Thoracic aorta (tissue), 2 donors: Measurements from ENCODE around the gene GPR156. TPM values are rescaled to one million over a fixed set of nuclear protein-coding genes. Genes with fewer than 3 reads are reported as not detected.
"Not testable (repeated sequence)": the region's sequence is repeated elsewhere in the genome, so short reads cannot be mapped to it uniquely, and the experiment has no call there.

ENCODE experiments used
- ATAC-seq: fragments of 150-250 bp; one replicate; pipeline ENCODE4 v1.8.0; 2017; ENCODE audit warnings: low read depth; ENCODE audit not compliant: insufficient number of reproducible peaks, low FRiP score
- DNase-seq: peaks from one replicate; pipeline ENCODE4 v3.0.0-alpha.2; 2020; ENCODE audit warnings: low spot score
- H3K27ac ChIP-seq, 2 donors: fragments of 200-600 bp; sonication (generic); 1 replicate in 1 of 2; 2 replicates in 1 of 2; pipeline ENCODE4 v1.5.1; 2016; ENCODE audit warnings: mild to moderate bottlenecking in 2 of 2, moderate library complexity in 2 of 2
- H3K27me3 ChIP-seq: fragments of 200-600 bp; sonication (generic); replicated peaks from 2 replicates; pipeline ENCODE4 v1.6.0; 2016; ENCODE audit warnings: mild to moderate bottlenecking; ENCODE audit not compliant: insufficient read depth
- H3K36me3 ChIP-seq: fragments of 200-600 bp; sonication (generic); one replicate; pipeline ENCODE4 v1.5.1; 2016
- H3K4me1 ChIP-seq, 2 donors: fragments of 200-600 bp; sonication (generic); 1 replicate in 1 of 2; 2 replicates in 1 of 2; pipeline versions ENCODE4 v1.5.1 to v1.6.0; 2016; ENCODE audit warnings: low read depth in 2 of 2, mild to moderate bottlenecking in 1 of 2; ENCODE audit not compliant: control insufficient read depth in 1 of 2
- H3K4me3 ChIP-seq: fragments of 200-600 bp; sonication (generic); 2 replicates; pipeline ENCODE4 v1.5.1; 2016; ENCODE audit warnings: mild to moderate bottlenecking
- H3K9me3 ChIP-seq: fragments of 200-600 bp; sonication (generic); 2 replicates; pipeline ENCODE4 v1.5.1; 2016
- total RNA-seq, 2 donors: library from RNA; depleted of rRNA; stranded (reverse); fragments of >200 nt; gene quantifications; one replicate each; pipeline versions ENCODE4 v1.1.0 to v1.2.3, GENCODE V29; 2016
- TF ChIP-seq, protein P1 (sequence below): fragments of 200-600 bp; sonication (generic); IDR thresholded peaks from one replicate; pipeline ENCODE4 v1.5.1; 2019; ENCODE audit warnings: antibody characterized with exemption

Gene GPR156
- total RNA-seq, 2 donors from 2014 or later: 0.27 to 0.35 TPM

GRCh38 chr3:120160050-120160449, 125.0 kb downstream of the GPR156 start:
- peaks cover 7 to 18% of the 10 kb centered on the region in 2 donors for H3K4me1 ChIP-seq
- H3K27me3 ChIP-seq: no peaks in the 10 kb centered on the region
- no peak overlapping the region for H3K4me3 ChIP-seq
- ATAC-seq (peak; percentile 95), DNase-seq (peak; percentile 48)
- no peaks in the 10 kb centered on the region for H3K36me3 ChIP-seq
- H3K27ac ChIP-seq: peak overlapping the region in 1 of 2 donors; percentile 43
- TF ChIP-seq, protein P1, sequence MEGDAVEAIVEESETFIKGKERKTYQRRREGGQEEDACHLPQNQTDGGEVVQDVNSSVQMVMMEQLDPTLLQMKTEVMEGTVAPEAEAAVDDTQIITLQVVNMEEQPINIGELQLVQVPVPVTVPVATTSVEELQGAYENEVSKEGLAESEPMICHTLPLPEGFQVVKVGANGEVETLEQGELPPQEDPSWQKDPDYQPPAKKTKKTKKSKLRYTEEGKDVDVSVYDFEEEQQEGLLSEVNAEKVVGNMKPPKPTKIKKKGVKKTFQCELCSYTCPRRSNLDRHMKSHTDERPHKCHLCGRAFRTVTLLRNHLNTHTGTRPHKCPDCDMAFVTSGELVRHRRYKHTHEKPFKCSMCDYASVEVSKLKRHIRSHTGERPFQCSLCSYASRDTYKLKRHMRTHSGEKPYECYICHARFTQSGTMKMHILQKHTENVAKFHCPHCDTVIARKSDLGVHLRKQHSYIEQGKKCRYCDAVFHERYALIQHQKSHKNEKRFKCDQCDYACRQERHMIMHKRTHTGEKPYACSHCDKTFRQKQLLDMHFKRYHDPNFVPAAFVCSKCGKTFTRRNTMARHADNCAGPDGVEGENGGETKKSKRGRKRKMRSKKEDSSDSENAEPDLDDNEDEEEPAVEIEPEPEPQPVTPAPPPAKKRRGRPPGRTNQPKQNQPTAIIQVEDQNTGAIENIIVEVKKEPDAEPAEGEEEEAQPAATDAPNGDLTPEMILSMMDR: no peak
- no peaks in the 10 kb centered on the region for H3K9me3 ChIP-seq

DNA sequence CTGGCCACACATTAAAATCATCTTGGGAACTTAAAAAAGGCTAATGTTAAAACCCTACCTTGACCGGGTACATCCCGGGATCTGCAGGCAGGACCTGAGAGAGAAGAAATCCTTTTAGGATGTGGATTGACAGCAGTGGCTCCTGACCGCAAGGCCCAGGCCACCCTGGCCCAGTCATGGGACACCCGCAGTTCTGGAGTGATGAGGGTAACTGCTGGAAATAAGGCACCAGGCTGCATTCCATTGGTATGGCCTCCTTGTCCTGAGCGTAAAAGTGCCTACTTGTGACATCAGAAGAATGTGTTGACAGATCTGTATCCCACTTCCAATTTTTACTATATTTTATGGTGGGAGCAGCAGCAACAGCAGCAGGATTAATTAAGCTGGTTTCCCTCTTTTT, 127.3 kb downstream of the GPR156 start:
- H3K9me3 ChIP-seq: no peaks in the 10 kb centered on the region
- DNase-seq (no peak), ATAC-seq (no peak)
- H3K27me3 ChIP-seq: no peaks in the 10 kb centered on the region
- no peaks in the 10 kb centered on the region for H3K36me3 ChIP-seq
- TF ChIP-seq, protein P1: no peak
- peaks cover 7 to 18% of the 10 kb centered on the region in 2 donors for H3K4me1 ChIP-seq
- no peak overlapping the region for H3K4me3 ChIP-seq
- H3K27ac ChIP-seq: no peak overlapping the region

GRCh38 chr3:120157113-120157512, 127.9 kb downstream of the GPR156 start:
- no peaks in the 10 kb centered on the region for H3K36me3 ChIP-seq
- no peaks in the 10 kb centered on the region for H3K27me3 ChIP-seq
- ATAC-seq: no peak
- H3K4me3 ChIP-seq: no peak overlapping the region
- TF ChIP-seq, protein P1: no peak
- H3K27ac ChIP-seq: no peak overlapping the region
- peaks cover 7 to 18% of the 10 kb centered on the region in 2 donors for H3K4me1 ChIP-seq
- H3K9me3 ChIP-seq: no peaks in the 10 kb centered on the region
- no peak for DNase-seq

DNA sequence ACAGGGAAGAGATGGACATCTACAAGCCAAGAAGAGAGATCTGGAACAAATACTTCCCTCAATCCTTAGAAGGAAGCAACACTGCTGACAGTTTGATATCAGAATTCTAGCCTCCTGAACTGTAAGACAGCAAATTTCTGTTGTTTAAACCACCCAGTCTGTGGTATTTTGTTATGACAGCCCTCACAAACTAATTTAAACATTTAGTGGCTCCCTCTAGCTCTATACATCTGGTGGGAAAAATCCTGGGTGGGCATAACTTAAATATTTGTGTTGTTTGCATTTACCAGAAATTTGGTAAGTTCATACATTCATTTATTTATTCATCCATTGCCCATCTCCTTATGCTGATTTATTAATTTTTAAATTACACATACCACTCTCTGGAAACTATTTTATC, 128.3 kb downstream of the GPR156 start:
- H3K4me3 ChIP-seq: no peak overlapping the region
- no peak for ATAC-seq
- TF ChIP-seq, protein P1: no peak
- DNase-seq: no peak
- no peaks in the 10 kb centered on the region for H3K36me3 ChIP-seq
- no peaks in the 10 kb centered on the region for H3K9me3 ChIP-seq
- H3K27ac ChIP-seq: no peak overlapping the region
- peaks cover 7 to 18% of the 10 kb centered on the region in 2 donors for H3K4me1 ChIP-seq
- no peaks in the 10 kb centered on the region for H3K27me3 ChIP-seq

DNA sequence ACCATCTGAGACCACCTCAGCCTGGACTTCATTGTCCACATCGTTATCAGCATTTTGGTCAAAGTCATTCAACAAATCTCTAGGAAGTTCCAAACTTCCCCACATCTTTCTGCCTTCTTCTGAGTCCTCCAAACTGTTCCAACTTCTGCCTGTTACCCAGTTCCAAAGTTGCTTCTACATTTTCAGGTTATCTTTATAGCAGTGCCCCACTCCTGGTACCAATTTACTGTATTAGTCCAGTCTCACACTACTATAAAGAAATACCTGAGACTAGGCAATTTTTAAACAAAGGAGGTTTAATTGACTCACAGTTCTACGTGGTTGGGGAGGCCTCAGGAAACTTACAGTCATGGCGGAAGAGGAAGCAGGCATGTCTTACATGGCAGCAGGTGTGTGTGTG, 129.3 kb downstream of the GPR156 start:
- not testable (repeated sequence) for H3K9me3 ChIP-seq, H3K36me3 ChIP-seq, H3K27ac ChIP-seq, H3K27me3 ChIP-seq, ATAC-seq, H3K4me3 ChIP-seq, DNase-seq
- H3K4me1 ChIP-seq: peaks cover 7 to 14% of the 10 kb centered on the region in 2 donors

DNA sequence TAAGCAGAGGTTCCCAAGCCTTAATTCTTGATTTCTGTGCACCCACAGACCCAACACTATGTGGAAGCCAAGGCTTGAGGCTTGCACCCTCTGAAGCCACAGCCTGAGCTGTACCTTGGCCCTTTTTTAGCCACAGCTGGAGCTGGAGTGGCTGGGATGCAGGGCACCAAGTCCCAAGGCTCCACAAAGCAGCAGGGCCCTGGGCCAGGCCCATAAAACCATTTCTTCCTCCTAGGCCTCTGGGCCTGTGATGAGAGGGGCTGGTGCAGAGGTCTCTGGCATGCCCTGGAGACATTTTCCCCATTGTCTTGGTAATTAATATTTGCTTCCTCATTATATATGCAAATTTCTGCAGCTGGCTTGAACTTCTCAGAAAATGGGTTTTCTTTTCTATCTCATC, 129.9 kb downstream of the GPR156 start:
- Histone ChIP-seq H3K4me3 (no peak overlapping the region), H3K9me3 (no peaks in the 10 kb centered on the region), H3K36me3 (no peaks in the 10 kb centered on the region), H3K27me3 (no peaks in the 10 kb centered on the region), H3K27ac (no peak overlapping the region), H3K4me1 (peaks cover 4 to 9% of the 10 kb centered on the region in 2 donors)
- no peak for ATAC-seq
- no peak for DNase-seq
- TF ChIP-seq, protein P1: no peak
